Astrocyte of the spinal cord (primary cell): ENCODE results near the gene TMCO6.

ENCODE experiments used
- DNase-seq: peaks from one replicate; pipeline ENCODE4 v3.0.0; 2011; ENCODE audit warnings: low read depth, low spot score
- H3K4me3 ChIP-seq: 2 replicates; pipeline ENCODE4 v1.5.1; 2011; ENCODE audit warnings: low read depth, mild to moderate bottlenecking, low read length, moderate library complexity
- in situ Hi-C: cut with HindIII; loops from 2 replicates; pipeline ENCODE4 v1.10.0; 2017; ENCODE audit warnings: low sequenced_read_pairs
- TF ChIP-seq, protein P1 (sequence below): IDR thresholded peaks from 2 replicates; pipeline ENCODE4 v1.5.1; 2012; ENCODE audit warnings: low read depth, mild to moderate bottlenecking, low read length, inconsistent platforms

The TMCO6 gene

DNA sequence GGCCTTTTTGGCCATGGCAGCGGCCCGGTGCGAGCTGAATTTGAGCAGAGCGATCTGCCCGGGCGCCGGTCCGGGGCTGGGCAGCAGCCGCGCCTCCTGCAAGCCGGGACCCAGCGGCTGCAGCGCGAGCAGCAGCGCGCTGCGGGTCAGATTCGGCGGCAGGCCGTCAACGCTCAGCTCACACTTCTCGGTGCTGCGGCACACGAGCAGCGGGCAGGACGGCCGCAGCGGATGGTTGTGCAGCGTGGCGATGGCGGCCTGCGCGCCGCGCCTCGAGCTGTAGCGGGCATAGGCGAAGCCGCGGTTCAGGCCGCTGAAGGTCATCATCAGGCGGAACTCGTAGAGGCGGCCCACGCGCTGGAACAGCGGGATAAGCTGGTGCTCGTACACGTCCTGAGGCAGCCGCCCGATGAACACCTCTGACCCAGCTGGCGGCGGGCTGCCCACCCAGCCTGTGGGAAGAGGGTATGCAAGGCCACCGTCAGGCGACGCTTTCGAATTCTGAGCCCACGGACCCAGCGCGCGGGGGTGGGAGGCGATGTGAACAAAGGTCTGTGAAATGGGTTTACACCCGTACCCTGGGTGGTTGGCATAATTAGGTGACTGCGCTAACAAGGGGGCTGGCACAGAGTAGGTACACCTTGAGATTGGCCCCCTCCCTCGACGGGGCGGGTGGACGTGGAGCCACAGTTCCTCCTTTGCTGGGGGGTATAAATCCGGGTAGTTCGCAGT is 33.4 kb downstream of the TMCO6 start:
- no peak for DNase-seq
- no peak overlapping the region for H3K4me3 ChIP-seq
- TF ChIP-seq, protein P1, sequence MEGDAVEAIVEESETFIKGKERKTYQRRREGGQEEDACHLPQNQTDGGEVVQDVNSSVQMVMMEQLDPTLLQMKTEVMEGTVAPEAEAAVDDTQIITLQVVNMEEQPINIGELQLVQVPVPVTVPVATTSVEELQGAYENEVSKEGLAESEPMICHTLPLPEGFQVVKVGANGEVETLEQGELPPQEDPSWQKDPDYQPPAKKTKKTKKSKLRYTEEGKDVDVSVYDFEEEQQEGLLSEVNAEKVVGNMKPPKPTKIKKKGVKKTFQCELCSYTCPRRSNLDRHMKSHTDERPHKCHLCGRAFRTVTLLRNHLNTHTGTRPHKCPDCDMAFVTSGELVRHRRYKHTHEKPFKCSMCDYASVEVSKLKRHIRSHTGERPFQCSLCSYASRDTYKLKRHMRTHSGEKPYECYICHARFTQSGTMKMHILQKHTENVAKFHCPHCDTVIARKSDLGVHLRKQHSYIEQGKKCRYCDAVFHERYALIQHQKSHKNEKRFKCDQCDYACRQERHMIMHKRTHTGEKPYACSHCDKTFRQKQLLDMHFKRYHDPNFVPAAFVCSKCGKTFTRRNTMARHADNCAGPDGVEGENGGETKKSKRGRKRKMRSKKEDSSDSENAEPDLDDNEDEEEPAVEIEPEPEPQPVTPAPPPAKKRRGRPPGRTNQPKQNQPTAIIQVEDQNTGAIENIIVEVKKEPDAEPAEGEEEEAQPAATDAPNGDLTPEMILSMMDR, result no peak
- in situ Hi-C loops, result no loop called here

GRCh38 chr5:140673187-140673976 is 34.1 kb downstream of the TMCO6 start, which contains the start of gene DND1:
TSS of gene DND1 (minus strand) at chr5:140673576. CDS start at chr5:140673542, 34 bp downstream.
- in situ Hi-C loops, result no loop called here

GRCh38 chr5:140674211-140674610 is 35.0 kb downstream of the TMCO6 start:
- no peak overlapping the region for H3K4me3 ChIP-seq
- in situ Hi-C loops, result no loop called here
- no peak for DNase-seq
- TF ChIP-seq, protein P1, result no peak

More at GRCh38 chr5:140673187-140673976, 34.1 kb downstream of the TMCO6 start, which contains the start of gene DND1:
- TF ChIP-seq, protein P1, result no peak
- DNase-seq, result no peak
- no peak within 1 kb of the TSS for H3K4me3 ChIP-seq

- in situ Hi-C loops, result no loop called here
- TF ChIP-seq, protein P1, result no peak
- DNase-seq, result no peak
These were observed 35.4 kb downstream of the TMCO6 start for GRCh38 chr5:140674629-140675028.

DNA sequence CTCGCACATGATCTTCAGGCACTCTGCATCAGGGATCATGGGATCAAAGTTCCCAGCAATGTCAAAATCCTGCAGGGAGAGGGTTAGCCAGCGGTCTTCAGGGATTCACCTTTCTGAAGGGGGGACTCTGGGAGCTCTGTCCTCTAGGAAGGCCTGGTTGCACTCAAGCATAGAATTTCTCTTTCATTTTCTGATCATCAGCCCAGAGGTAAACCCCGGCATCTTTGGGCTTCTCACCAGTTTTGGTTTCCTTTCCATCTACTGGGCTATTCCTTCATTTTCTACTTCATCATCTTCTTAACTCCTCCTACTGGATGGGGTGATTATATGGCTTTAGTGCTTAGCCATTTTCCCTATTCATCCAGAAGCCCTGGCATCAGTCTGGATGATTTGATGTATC is 38.7 kb downstream of the TMCO6 start:
- TF ChIP-seq, protein P1, result no peak
- in situ Hi-C loops, result no loop called here
- DNase-seq, result no peak

More at GRCh38 chr5:140674629-140675028, 35.4 kb downstream of the TMCO6 start:
- H3K4me3 ChIP-seq, result no peak overlapping the region

GRCh38 chr5:140678993-140679392 is 39.7 kb downstream of the TMCO6 start:
- in situ Hi-C loops, result no loop called here
- DNase-seq, result no peak
- TF ChIP-seq, protein P1, result no peak
- no peak overlapping the region for H3K4me3 ChIP-seq

More for the DNA sequence above, 38.7 kb downstream of the TMCO6 start:
- no peak overlapping the region for H3K4me3 ChIP-seq
